HG03060 (cell line): Measurements from ENCODE around the gene FANCC.

Experiments
- ATAC-seq: cut with Tn5 transposase; IDR thresholded peaks from one replicate; pipeline ENCODE4 v1.9.1; 2021; ENCODE audit warnings: low read depth, moderate number of reproducible peaks; ENCODE audit not compliant: unreplicated experiment

Gene FANCC, protein sequence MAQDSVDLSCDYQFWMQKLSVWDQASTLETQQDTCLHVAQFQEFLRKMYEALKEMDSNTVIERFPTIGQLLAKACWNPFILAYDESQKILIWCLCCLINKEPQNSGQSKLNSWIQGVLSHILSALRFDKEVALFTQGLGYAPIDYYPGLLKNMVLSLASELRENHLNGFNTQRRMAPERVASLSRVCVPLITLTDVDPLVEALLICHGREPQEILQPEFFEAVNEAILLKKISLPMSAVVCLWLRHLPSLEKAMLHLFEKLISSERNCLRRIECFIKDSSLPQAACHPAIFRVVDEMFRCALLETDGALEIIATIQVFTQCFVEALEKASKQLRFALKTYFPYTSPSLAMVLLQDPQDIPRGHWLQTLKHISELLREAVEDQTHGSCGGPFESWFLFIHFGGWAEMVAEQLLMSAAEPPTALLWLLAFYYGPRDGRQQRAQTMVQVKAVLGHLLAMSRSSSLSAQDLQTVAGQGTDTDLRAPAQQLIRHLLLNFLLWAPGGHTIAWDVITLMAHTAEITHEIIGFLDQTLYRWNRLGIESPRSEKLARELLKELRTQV

DNA sequence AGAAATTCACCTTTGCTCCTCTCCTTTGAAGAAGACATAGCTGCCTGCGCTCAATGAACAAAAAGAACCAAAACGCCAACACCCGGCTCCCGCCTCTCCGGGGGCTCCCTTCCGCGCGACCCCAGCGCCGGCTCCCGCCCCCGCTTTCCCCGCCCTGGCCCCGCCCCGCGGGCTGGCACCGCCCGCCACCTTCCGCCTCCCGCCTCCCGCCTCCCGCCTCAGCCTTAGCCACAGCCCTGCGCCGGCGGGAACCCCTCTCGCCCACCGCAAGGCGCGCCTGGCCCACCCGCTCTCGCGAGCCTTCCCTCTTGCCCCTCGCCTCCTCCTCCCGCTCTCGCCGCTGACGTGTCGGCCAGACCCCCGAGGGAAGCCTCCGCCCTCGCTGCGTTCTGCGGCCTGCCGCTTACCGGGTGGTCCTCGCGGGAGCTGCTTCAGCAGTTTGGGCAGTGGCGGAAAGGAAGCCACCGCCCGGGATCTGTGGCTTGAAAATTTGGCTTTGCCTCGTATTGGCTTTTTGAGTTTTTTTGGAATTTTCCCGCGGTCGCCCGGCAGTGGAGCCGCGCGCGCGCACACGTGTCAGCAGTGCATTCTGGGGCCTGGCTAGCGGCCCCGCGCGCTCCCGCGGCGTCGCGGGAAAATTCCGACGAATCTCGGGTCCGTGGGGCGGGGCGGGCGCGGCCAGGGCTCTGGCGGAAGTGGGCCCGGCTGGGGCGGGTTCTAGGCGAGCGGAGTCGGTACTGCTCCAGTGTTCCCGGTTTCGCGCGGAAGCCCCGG is at the start of gene FANCC:
FANCC (minus strand) TSS at position 591 of the 774 bp plus-strand sequence. CDS start 68,418 bp downstream, outside the sequence.
- no peak for ATAC-seq

GRCh38 chr9:95366731-95367325 is 49.3 kb upstream of the FANCC start:
- no peak for ATAC-seq

GRCh38 chr9:95365766-95366165 is 48.3 kb upstream of the FANCC start:
- ATAC-seq: no peak

GRCh38 chr9:95363051-95363841 is 45.7 kb upstream of the FANCC start:
- no peak for ATAC-seq

GRCh38 chr9:95360866-95361265 is 43.4 kb upstream of the FANCC start:
- no peak for ATAC-seq

GRCh38 chr9:95357316-95357715 is 39.8 kb upstream of the FANCC start:
- no peak for ATAC-seq

GRCh38 chr9:95355500-95355899 is 38.0 kb upstream of the FANCC start:
- ATAC-seq: no peak

DNA sequence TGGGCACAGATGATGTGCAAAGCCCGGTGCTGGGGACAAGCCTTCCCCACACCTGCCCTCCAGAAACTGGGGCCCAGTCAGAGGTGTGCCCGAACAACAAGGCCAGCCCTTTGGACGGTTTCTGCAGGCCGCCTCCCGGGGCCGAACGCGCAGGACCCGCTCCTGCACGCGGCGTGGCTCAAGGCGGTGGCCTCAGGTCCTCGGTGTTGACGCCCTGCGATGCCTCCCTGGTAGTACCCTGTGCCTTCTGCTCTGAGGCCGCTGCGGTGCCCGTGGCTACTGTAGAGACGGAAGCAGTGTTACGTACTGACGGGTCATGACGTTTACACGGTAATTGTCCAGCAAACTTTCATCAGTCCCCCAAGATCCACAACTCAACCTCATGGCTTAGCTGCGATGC is 33.5 kb upstream of the FANCC start:
- ATAC-seq: no peak

DNA sequence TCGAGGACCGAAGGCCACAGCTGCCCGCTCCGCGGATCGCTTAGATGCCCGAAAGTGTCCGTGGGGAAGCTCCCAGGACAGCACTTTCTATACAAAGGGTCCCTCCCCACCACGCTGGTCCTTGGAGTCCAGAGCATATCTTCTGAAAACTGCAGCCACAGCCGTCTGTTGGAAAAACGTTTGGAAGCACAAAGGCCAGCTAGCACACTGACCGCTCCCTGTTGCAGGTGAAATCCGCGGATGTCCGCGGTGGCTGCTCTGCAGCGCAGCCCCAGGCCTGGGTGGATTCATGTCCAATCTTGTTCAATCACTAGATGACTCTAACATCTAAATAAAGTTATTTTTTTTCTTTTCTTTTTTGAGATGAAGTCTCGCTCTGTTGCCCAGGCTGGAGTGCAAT is 32.8 kb upstream of the FANCC start:
- no peak for ATAC-seq

DNA sequence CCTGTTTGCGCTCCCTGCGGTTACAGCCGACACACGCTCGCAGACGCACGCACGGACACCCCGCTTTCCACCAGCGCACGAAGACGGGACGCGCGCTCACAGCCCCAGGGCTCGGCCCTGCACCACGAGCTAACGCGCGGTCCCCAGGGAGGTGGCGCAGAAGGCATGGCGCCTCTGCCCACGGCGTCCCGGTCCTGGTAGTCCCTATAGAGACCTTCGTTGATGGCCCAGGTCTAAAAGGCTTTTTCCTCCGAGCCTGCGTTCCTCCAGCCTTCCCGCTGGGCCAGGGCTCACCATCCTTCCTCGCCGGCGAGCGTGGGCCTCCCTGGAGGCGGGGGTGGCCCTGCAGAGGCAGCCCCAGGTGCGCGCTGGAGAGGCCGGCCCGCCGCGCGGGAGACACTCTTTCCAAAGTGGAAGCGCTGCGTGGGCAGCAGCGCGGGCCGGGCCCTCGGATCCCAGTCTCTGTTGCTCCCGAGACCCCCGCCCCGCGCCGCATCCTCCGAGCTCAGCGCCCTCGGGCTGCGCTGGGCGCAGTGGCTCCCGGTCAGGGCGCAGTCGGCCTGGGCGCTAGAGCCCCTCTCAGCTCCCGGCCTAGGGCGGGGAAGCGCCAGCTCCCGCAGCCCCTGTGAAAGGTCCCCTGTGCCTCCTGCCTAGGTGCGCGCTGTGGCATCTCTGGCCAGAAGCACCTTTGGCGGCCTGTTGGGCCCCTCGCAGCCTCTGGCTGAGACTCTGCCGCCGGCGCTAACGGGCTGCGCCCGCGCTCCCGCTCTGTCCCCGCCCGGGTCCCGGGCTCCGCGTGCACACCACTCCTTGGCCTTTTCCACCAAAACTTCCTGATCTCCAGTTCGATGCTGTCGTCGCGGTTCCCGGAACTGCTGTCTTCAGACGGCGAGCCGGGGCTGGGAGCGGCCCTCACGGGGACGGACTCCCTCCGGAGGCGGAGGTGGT is 31.9 kb upstream of the FANCC start:
- no peak for ATAC-seq

DNA sequence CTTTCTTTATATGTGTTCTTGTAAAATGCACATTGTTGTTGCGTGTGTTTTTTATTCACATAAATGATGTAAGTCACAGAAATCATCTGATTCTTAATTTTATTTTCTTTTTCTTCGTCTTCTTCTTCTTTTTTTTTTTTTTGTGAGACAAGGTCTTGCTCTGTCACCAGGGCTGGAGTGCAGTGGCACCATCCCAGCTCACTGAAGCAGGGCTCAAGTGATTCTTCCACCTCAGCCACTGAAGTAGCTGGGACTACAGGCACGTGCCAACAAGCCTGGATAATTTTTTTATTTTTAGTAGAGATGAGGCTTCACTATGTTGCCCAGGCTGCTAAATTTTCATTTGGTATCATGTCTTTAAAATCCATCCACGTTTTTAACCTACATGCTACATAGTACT is 28.5 kb upstream of the FANCC start:
- no peak for ATAC-seq

- no peak for ATAC-seq
Observed at GRCh38 chr9:95344735-95345325, 27.3 kb upstream of the FANCC start.

GRCh38 chr9:95343725-95344287 is 26.3 kb upstream of the FANCC start:
- ATAC-seq: no peak

GRCh38 chr9:95342571-95342970 is 25.1 kb upstream of the FANCC start:
- no peak for ATAC-seq

DNA sequence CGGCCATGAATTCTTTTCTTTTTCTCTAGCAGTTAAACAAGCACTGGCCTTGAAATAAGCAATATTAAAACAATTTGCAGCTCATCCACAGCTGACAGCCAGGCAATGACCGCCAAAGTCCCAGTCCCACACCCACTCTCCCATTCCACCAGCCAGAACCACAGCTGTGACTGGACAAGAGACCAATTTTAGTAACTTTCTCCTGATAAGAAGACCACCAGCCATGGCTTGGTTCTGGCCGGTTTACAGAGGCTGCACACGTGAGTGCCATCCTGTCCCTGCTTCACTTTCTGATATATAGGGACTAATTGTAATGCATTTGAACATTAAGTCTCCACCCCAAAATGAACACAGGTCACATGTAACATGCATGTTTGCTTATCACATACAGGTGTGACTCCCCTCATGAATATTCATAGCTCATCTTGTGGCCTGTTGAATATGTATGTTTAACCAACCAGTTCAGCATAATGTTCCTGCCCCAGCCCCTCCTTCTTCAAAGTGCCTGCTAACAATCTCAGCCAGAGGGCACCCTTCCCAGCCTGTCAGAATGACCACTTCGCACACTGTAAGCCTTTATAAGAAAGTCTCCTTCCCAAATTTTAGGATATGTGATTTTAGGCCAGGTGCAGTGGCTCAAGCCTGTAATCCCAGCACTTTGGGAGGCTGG is 23.9 kb upstream of the FANCC start:
- ATAC-seq: no peak

GRCh38 chr9:95338243-95338642 is 20.7 kb upstream of the FANCC start:
- no peak for ATAC-seq

GRCh38 chr9:95336281-95336680 is 18.8 kb upstream of the FANCC start:
- no peak for ATAC-seq

- no peak for ATAC-seq
Observed at GRCh38 chr9:95333426-95333825, 15.9 kb upstream of the FANCC start.
